NCI-H2171 treated with DMSO at 0.1 percent for 48 hours (cell line): ENCODE measurements around the gene TCF4.
A peak's percentile ranks its signal among the peaks of the same experiment; 100 is the strongest.
"Not testable (repeated sequence)": the region's sequence is repeated elsewhere in the genome, so short reads cannot be mapped to it uniquely, and the experiment has no call there.

ENCODE experiments used
- DNase-seq: peaks from one replicate; lab custom pipeline; 2025; lab: John Stamatoyannopoulos, UW

Gene TCF4

GRCh38 chr18:55475916-55476315 is 112.1 kb downstream of the TCF4 start:
- no peak for DNase-seq

GRCh38 chr18:55475467-55475866 is 112.5 kb downstream of the TCF4 start:
- no peak for DNase-seq

- DNase-seq: no peak
Observed at GRCh38 chr18:55473560-55473959, 114.4 kb downstream of the TCF4 start.

GRCh38 chr18:55473058-55473457 is 114.9 kb downstream of the TCF4 start:
- no peak for DNase-seq

- peak; percentile 36 for DNase-seq
Observed at GRCh38 chr18:55470826-55471225, 117.2 kb downstream of the TCF4 start.

- not testable (repeated sequence) for DNase-seq
Observed at GRCh38 chr18:55469134-55469533, 118.9 kb downstream of the TCF4 start.

GRCh38 chr18:55466789-55467188 is 121.2 kb downstream of the TCF4 start:
- no peak for DNase-seq

- DNase-seq: peak; percentile 14
Observed at GRCh38 chr18:55465313-55465712, 122.7 kb downstream of the TCF4 start.

GRCh38 chr18:55464581-55464980 is 123.4 kb downstream of the TCF4 start:
- no peak for DNase-seq

GRCh38 chr18:55462652-55463051 is 125.3 kb downstream of the TCF4 start:
- peak; percentile 98 for DNase-seq

GRCh38 chr18:55461848-55462247 is 126.1 kb downstream of the TCF4 start:
- DNase-seq: no peak

- DNase-seq: no peak
Observed at GRCh38 chr18:55458456-55459203, 129.4 kb downstream of the TCF4 start.

GRCh38 chr18:55457028-55457427 is 131.0 kb downstream of the TCF4 start:
- no peak for DNase-seq

- peak; percentile 45 for DNase-seq
Observed at GRCh38 chr18:55455938-55456337, 132.1 kb downstream of the TCF4 start.

- no peak for DNase-seq
Observed at GRCh38 chr18:55453186-55453585, 134.8 kb downstream of the TCF4 start.

GRCh38 chr18:55452123-55452611 is 135.8 kb downstream of the TCF4 start:
- peak; percentile 70 for DNase-seq

- no peak for DNase-seq
Observed at GRCh38 chr18:55449412-55450140, 138.4 kb downstream of the TCF4 start.

- DNase-seq: no peak
Observed at GRCh38 chr18:55448420-55448819, 139.6 kb downstream of the TCF4 start.

GRCh38 chr18:55447672-55448018 is 140.3 kb downstream of the TCF4 start:
- DNase-seq: no peak

GRCh38 chr18:55446996-55447671 is 140.9 kb downstream of the TCF4 start:
- no peak for DNase-seq

GRCh38 chr18:55444536-55444935 is 143.5 kb downstream of the TCF4 start:
- DNase-seq: no peak

- DNase-seq: no peak
Observed at GRCh38 chr18:55443776-55444175, 144.2 kb downstream of the TCF4 start.

GRCh38 chr18:55442561-55442960 is 145.4 kb downstream of the TCF4 start:
- DNase-seq: no peak
